T-helper 1 cell treated with Interleukin-12 subunit alpha and Interleukin-12 subunit beta and Interleukin-4 antibody, amounts not matched to agents 30 ng/mL and 1 ng/mL, for 36 hours (primary cell): ENCODE data around the gene PACSIN2. TPM values are rescaled to one million over a fixed set of nuclear protein-coding genes. Genes with fewer than 3 reads are reported as not detected.
"Not testable (repeated sequence)": the region's sequence is repeated elsewhere in the genome, so short reads cannot be mapped to it uniquely, and the experiment has no call there.

Experiments
- intact Hi-C: fragments of 100-400 bp; cut with micrococcal nuclease; formaldehyde crosslinking; loops from one replicate; pipeline ENCODE4 v1.15.1; 2024
- total RNA-seq: library from RNA; stranded (reverse); gene quantifications from 2 replicates; pipeline ENCODE4 v1.2.3, GENCODE V29; 2022

PACSIN2 gene
- total RNA-seq, 1 donor from 2014 or later = 30.0 TPM

- intact Hi-C loops = no loop called here
Measured at GRCh38 chr22:42970029-42970428, 44.9 kb downstream of the PACSIN2 start.

GRCh38 chr22:42969348-42969975 is 45.5 kb downstream of the PACSIN2 start:
- intact Hi-C loops = loop anchor here (5.0 kb wide), 1 partner anchor 43 kb away; no protein-coding TSS in a partner anchor

GRCh38 chr22:42967933-42968332 is 47.0 kb downstream of the PACSIN2 start:
- intact Hi-C loops = loop anchor here (5.0 kb wide), 1 partner anchor 44 kb away; no protein-coding TSS in a partner anchor

GRCh38 chr22:42967005-42967404 is 47.9 kb downstream of the PACSIN2 start:
- intact Hi-C loops = loop anchor here (5.0 kb wide), 1 partner anchor 45 kb away; no protein-coding TSS in a partner anchor

- intact Hi-C loops = loop anchor here (5.0 kb wide), 1 partner anchor 46 kb away; no protein-coding TSS in a partner anchor
Measured at GRCh38 chr22:42966497-42966896, 48.5 kb downstream of the PACSIN2 start.

GRCh38 chr22:42964994-42965699 is 49.8 kb downstream of the PACSIN2 start:
- intact Hi-C loops = loop anchor here (5.0 kb wide), 2 partner anchors 37 to 47 kb away; no protein-coding TSS in a partner anchor

- intact Hi-C loops = loop anchor here (5.0 kb wide), 1 partner anchor 39 kb away; no protein-coding TSS in a partner anchor
Measured at GRCh38 chr22:42963231-42963595, 51.7 kb downstream of the PACSIN2 start.

GRCh38 chr22:42962295-42963230 is 52.4 kb downstream of the PACSIN2 start:
- intact Hi-C loops = loop anchor here (5.0 kb wide), 1 partner anchor 40 kb away; no protein-coding TSS in a partner anchor

- intact Hi-C loops = loop anchor here (5.0 kb wide), 1 partner anchor 40 kb away; no protein-coding TSS in a partner anchor
Measured at GRCh38 chr22:42961810-42962209, 53.1 kb downstream of the PACSIN2 start.

- intact Hi-C loops = loop anchor here (5.0 kb wide), 1 partner anchor 41 kb away; no protein-coding TSS in a partner anchor
Measured at GRCh38 chr22:42961400-42961690, 53.6 kb downstream of the PACSIN2 start.

- intact Hi-C loops = loop anchor here (5.0 kb wide), 1 partner anchor 42 kb away; no protein-coding TSS in a partner anchor
Measured at GRCh38 chr22:42960531-42961399, 54.2 kb downstream of the PACSIN2 start.

- intact Hi-C loops = loop anchor here (5.0 kb wide), 1 partner anchor 42 kb away; no protein-coding TSS in a partner anchor
Measured at GRCh38 chr22:42959576-42960509, 55.1 kb downstream of the PACSIN2 start.

- intact Hi-C loops = no loop called here
Measured at GRCh38 chr22:42958937-42959336, 56.0 kb downstream of the PACSIN2 start.

GRCh38 chr22:42957958-42958357 is 57.0 kb downstream of the PACSIN2 start:
- intact Hi-C loops = no loop called here

- intact Hi-C loops = no loop called here
Measured at GRCh38 chr22:42957544-42957943, 57.4 kb downstream of the PACSIN2 start.

GRCh38 chr22:42955848-42956247 is 59.1 kb downstream of the PACSIN2 start:
- intact Hi-C loops = no loop called here

GRCh38 chr22:42955087-42955635 is 59.8 kb downstream of the PACSIN2 start:
- intact Hi-C loops = no loop called here

- intact Hi-C loops = not testable (repeated sequence)
Measured at GRCh38 chr22:42953751-42954150, 61.2 kb downstream of the PACSIN2 start.
